HepG2 (cell line): ENCODE measurements around the gene DSCAM. TPM values are rescaled to one million over a fixed set of nuclear protein-coding genes. Genes with fewer than 3 reads are reported as not detected.

Experiments used
- ATAC-seq: fragments of 200-7000 bp; cut with Tn5 transposase; 3 replicates; pipeline ENCODE4 v1.9.1; 2020; ENCODE audit warnings: mild to moderate bottlenecking, moderate library complexity
- BruUV-seq: library from RNA; stranded (reverse); fragments of 400-500 nt; replicated peaks from 2 replicates; lab custom pipeline; 2021; lab: Mats Ljungman, UMichigan
- CTCF ChIA-PET: fragments of 300-600 bp; formaldehyde crosslinking; extraction: SDS; loops from one replicate; lab custom pipeline; 2021; ENCODE audit warnings: low total read pairs, inconsistent platforms, low intra/inter-chr PET ratio; lab: Yijun Ruan, JAX
- POLR2A ChIA-PET: fragments of 350-600 bp; sonication (Branson Sonifier 250); formaldehyde crosslinking; loops from one replicate; lab custom pipeline; 2020; ENCODE audit warnings: antibody characterized with exemption, inconsistent platforms; lab: Yijun Ruan, JAX
- DNase-seq: peaks from one replicate; pipeline ENCODE4 v3.0.0-alpha.2; 2015; ENCODE audit warnings: low spot score
- FAIRE-seq: peaks from 3 replicates; lab custom pipeline; 2011; peaks lifted over from hg19 to GRCh38; lab: Jason Lieb, UNC
- H2AFZ ChIP-seq: one replicate; pipeline ENCODE4 v1.6.1; 2011; ENCODE audit warnings: low read length, inconsistent platforms
- H3K27ac ChIP-seq: fragments of 300-600 bp; 3 replicates; pipeline ENCODE4 v1.8.0; 2011; ENCODE audit warnings: mixed run types, mild to moderate bottlenecking, mixed read lengths, low read length, inconsistent platforms; ENCODE audit not compliant: insufficient read depth; ENCODE audit errors: extremely low read length
- H3K27me3 ChIP-seq, 2 experiments: fragments of 200-600 bp in 1 of 2; 2 replicates in 1 of 2; 3 replicates in 1 of 2; pipeline versions ENCODE4 v1.6.0 to v1.8.0; 2011; ENCODE audit warnings: low read length in 2 of 2, mild to moderate bottlenecking in 2 of 2, moderate library complexity in 2 of 2, inconsistent platforms in 1 of 2; ENCODE audit not compliant: insufficient read depth in 2 of 2, control insufficient read depth in 1 of 2
- H3K36me3 ChIP-seq, 2 experiments: fragments of 200-600 bp in 1 of 2; replicated peaks in 1 of 2; 2 replicates in 1 of 2; 3 replicates in 1 of 2; pipeline versions ENCODE4 v1.5.1 to v1.8.0; 2011; ENCODE audit warnings: low read length in 2 of 2, inconsistent platforms in 1 of 2; ENCODE audit not compliant: insufficient read depth in 2 of 2, control insufficient read depth in 1 of 2
- H3K4me1 ChIP-seq: 2 replicates; pipeline ENCODE4 v1.5.1; 2012; ENCODE audit warnings: low read length, inconsistent platforms; ENCODE audit not compliant: insufficient read depth
- H3K4me2 ChIP-seq: 2 replicates; pipeline ENCODE4 v1.6.0; 2011; ENCODE audit warnings: low read depth, low read length, inconsistent platforms
- H3K4me3 ChIP-seq, 3 experiments: fragments of 200-600 bp in 1 of 3; sonication (generic), shearing (Covaris generic) in 1 of 3; replicated peaks in 1 of 3; 2 replicates each; pipeline ENCODE4 v1.5.1; 2011 to 2016; ENCODE audit warnings: low read length in 3 of 3, inconsistent platforms in 2 of 3, low read depth in 2 of 3, mild to moderate bottlenecking in 2 of 3, control low read depth in 1 of 3, mixed read lengths in 1 of 3; ENCODE audit not compliant: insufficient read depth in 1 of 3
- H3K79me2 ChIP-seq: one replicate; pipeline ENCODE4 v1.6.1; 2011; ENCODE audit warnings: low read length, inconsistent platforms; ENCODE audit not compliant: insufficient read depth
- H3K9ac ChIP-seq: 2 replicates; pipeline ENCODE4 v1.6.0; 2011; ENCODE audit warnings: mild to moderate bottlenecking, low read depth, low read length, inconsistent platforms; ENCODE audit not compliant: insufficient read depth
- H3K9me3 ChIP-seq: 2 replicates; pipeline ENCODE4 v1.5.1; 2012; ENCODE audit warnings: mild to moderate bottlenecking, low read length
- H4K20me1 ChIP-seq: 2 replicates; pipeline ENCODE4 v1.6.0; 2011; ENCODE audit warnings: inconsistent platforms, mild to moderate bottlenecking, low read length, moderate library complexity; ENCODE audit not compliant: insufficient read depth
- DNMT1 ChIP-seq: sonication (generic); formaldehyde crosslinking; IDR thresholded peaks from 2 replicates; pipeline ENCODE4 v1.5.1; 2020; ENCODE audit warnings: mild to moderate bottlenecking, missing genetic modification reagents
- KLF11 ChIP-seq: IDR thresholded peaks from 2 replicates; pipeline ENCODE4 v1.6.1; 2016; ENCODE audit warnings: missing compliant biosample characterization
- NCOA1 ChIP-seq: sonication (generic); formaldehyde crosslinking; IDR thresholded peaks from 2 replicates; pipeline ENCODE4 v1.9.0; 2021; ENCODE audit warnings: missing genetic modification reagents
- SRSF9 ChIP-seq: fragments of 200-400 bp; formaldehyde crosslinking; IDR thresholded peaks from 2 replicates; pipeline ENCODE4 v1.6.1; 2018; ENCODE audit warnings: borderline replicate concordance, mild to moderate bottlenecking, low read depth, low read length; ENCODE audit not compliant: insufficient read depth, poor library complexity, severe bottlenecking
- TBP ChIP-seq: sonication (generic); formaldehyde crosslinking; IDR thresholded peaks from 2 replicates; pipeline ENCODE4 v1.5.0; 2020; ENCODE audit warnings: missing genetic modification reagents
- TEAD2 ChIP-seq: sonication (generic); formaldehyde crosslinking; IDR thresholded peaks from 2 replicates; pipeline ENCODE4 v1.9.0; 2021; ENCODE audit warnings: missing genetic modification reagents
- TMF1 ChIP-seq: sonication (generic); formaldehyde crosslinking; IDR thresholded peaks from 2 replicates; pipeline ENCODE4 v1.8.1; 2022; ENCODE audit warnings: low read depth, missing genetic modification reagents
- ZNF619 ChIP-seq: sonication (generic); formaldehyde crosslinking; IDR thresholded peaks from 2 replicates; pipeline ENCODE4 v1.4.0; 2020; ENCODE audit warnings: mild to moderate bottlenecking, missing genetic modification reagents
- ZNF766 ChIP-seq: sonication (generic); formaldehyde crosslinking; IDR thresholded peaks from 2 replicates; pipeline ENCODE4 v1.5.0; 2020; ENCODE audit warnings: missing genetic modification reagents, borderline replicate concordance
- ZNF776 ChIP-seq: sonication (generic); formaldehyde crosslinking; IDR thresholded peaks from 2 replicates; pipeline ENCODE4 v1.4.0; 2020; ENCODE audit warnings: mild to moderate bottlenecking, missing genetic modification reagents
- ZSCAN30 ChIP-seq: sonication (generic); formaldehyde crosslinking; IDR thresholded peaks from 2 replicates; pipeline ENCODE4 v1.5.0; 2020; ENCODE audit warnings: mild to moderate bottlenecking, missing genetic modification reagents
- whole genome bisulfite sequencing: methylation state at CpG from one replicate; pipeline ENCODE4 v1.1.6; 2017; ENCODE audit warnings: low lambda C conversion rate; 5-methylcytosine and 5-hydroxymethylcytosine counted together
- in situ Hi-C: cut with HindIII; loops from 2 replicates; pipeline ENCODE4 v1.10.0; 2017; ENCODE audit warnings: low pct_unique_long_range_greater_than_20kb; ENCODE audit not compliant: extremely low pct_ligation_motif_present
- intact Hi-C: fragments of 100-400 bp; cut with micrococcal nuclease; formaldehyde crosslinking; loops from one replicate; pipeline ENCODE4 v1.10.0; 2022; ENCODE audit not compliant: unreplicated experiment
- polyA plus RNA-seq, 8 experiments: library from polyadenylated mRNA; depleted of rRNA in 3 of 8; stranded (reverse) in 7 of 8; unstranded in 1 of 8; fragments of >200 nt; fragmentation: Illumina TruSeq in 4 of 8; extraction: Trizol in 4 of 8; gene quantifications; 2 replicates each; pipeline versions ENCODE4 v1.2.1 to v1.2.3, GENCODE V29; 2011 to 2016; ENCODE audit warnings: low read depth in 4 of 8, missing spikeins in 1 of 8, mixed read lengths in 1 of 8; ENCODE audit not compliant: insufficient read depth in 1 of 8
- total RNA-seq, 5 experiments: library from RNA; depleted of rRNA; stranded (reverse); fragments of >200 nt; fragmentation: Illumina TruSeq; extraction: Trizol; gene quantifications; 2 replicates each; pipeline ENCODE4 v1.2.3, GENCODE V29; 2016; ENCODE audit warnings: low read depth in 1 of 5
- TF ChIP-seq, protein P1 (sequence below): sonication (generic); formaldehyde crosslinking; IDR thresholded peaks from 2 replicates; pipeline ENCODE4 v1.5.1; 2020; ENCODE audit warnings: mild to moderate bottlenecking, missing genetic modification reagents, borderline replicate concordance
- TF ChIP-seq, protein P2 (sequence below): sonication (generic); IDR thresholded peaks from 2 replicates; pipeline ENCODE4 v1.6.1; 2016; ENCODE audit warnings: low read depth, borderline replicate concordance

Gene DSCAM
- total and polyA plus RNA-seq, 2 of the 13 experiments (the other 11 are each of a cell fraction or from before 2014, with no cell fraction given) = not detected

DNA sequence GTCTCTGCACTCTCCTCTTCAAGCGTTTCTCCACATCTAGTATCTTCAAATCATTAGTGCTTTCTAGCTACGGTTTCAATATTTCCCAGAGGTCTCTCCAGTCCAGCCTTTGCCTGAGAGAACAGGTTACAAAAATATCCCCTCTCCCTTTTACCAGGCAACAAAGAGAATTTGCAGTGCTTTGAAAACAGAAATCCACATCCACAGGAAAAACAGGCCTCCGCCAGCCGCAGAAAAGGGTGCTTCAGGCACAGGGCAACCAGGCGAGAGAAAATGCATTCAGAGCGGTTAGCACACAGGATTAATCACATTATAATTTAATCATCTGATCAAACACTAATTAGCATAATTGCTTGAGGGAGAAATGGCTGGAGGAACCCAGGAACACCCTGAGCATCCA lies 13.8 kb downstream of the DSCAM start:
- no peaks in the 10 kb centered on the region for H3K79me2 ChIP-seq
- H3K27ac ChIP-seq = no peak overlapping the region
- H3K27me3 ChIP-seq = no peaks in the 10 kb centered on the region
- WGBS = 24% methylated on average over 6 of the region's 6 CpGs
- ChIA-PET CTCF (no interaction called here), POLR2A (no interaction called here)
- H3K36me3 ChIP-seq = no peaks in the 10 kb centered on the region
- intact Hi-C loops = no loop called here
- no peak overlapping the region for H3K4me2 ChIP-seq
- H3K9ac ChIP-seq = no peak overlapping the region
- no peak overlapping the region for H2AFZ ChIP-seq
- in situ Hi-C loops = no loop called here
- no peak for ATAC-seq
- FAIRE-seq = no peak
- peaks cover 31% of the 10 kb centered on the region for H3K9me3 ChIP-seq
- H4K20me1 ChIP-seq = no peaks in the 10 kb centered on the region
- no peak for DNase-seq
- no peaks in the 10 kb centered on the region for H3K4me1 ChIP-seq
- TF ChIP-seq ZSCAN30 = no peak
- TF ChIP-seq, protein P1, sequence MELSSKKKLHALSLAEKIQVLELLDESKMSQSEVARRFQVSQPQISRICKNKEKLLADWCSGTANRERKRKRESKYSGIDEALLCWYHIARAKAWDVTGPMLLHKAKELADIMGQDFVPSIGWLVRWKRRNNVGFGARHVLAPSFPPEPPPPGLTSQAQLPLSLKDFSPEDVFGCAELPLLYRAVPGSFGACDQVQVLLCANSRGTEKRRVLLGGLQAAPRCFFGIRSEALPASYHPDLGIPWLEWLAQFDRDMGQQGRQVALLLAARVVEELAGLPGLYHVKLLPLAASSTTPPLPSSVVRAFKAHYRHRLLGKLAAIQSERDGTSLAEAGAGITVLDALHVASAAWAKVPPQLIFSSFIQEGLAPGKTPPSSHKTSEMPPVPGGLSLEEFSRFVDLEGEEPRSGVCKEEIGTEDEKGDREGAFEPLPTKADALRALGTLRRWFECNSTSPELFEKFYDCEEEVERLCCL = no peak
- no peak for TF ChIP-seq TEAD2 (CRISPR knock-in tag)
- TF ChIP-seq, protein P2, sequence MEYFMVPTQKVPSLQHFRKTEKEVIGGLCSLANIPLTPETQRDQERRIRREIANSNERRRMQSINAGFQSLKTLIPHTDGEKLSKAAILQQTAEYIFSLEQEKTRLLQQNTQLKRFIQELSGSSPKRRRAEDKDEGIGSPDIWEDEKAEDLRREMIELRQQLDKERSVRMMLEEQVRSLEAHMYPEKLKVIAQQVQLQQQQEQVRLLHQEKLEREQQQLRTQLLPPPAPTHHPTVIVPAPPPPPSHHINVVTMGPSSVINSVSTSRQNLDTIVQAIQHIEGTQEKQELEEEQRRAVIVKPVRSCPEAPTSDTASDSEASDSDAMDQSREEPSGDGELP = no peak
- TF ChIP-seq NCOA1 (CRISPR knock-in tag) = no peak
- no peak for TF ChIP-seq SRSF9
- no peak for TF ChIP-seq ZNF619 (CRISPR knock-in tag)
- no peak for TF ChIP-seq KLF11 (CRISPR knock-in tag)
- TF ChIP-seq DNMT1 (CRISPR knock-in tag) = no peak
- no peak for TF ChIP-seq TBP (CRISPR knock-in tag)
- TF ChIP-seq ZNF776 (CRISPR knock-in tag) = no peak
- no peak for TF ChIP-seq ZNF766 (CRISPR knock-in tag)
- no peak for TF ChIP-seq TMF1 (CRISPR knock-in tag)
- BruUV-seq = no TSS peak
- no peak overlapping the region for H3K4me3 ChIP-seq
